Limb (tissue), 2 donors: ENCODE measurements around the gene MT1F.
"Not testable (repeated sequence)": the region's sequence is repeated elsewhere in the genome, so short reads cannot be mapped to it uniquely, and the experiment has no call there.

Source experiments
- DNase-seq, 2 donors: peaks; one replicate each; pipeline ENCODE4 v3.0.0-alpha.2; 2016; ENCODE audit errors: extremely low spot score in 2 of 2

Gene MT1F

GRCh38 chr16:56672761-56673536 is 15.2 kb downstream of the MT1F start:
- DNase-seq, result no peak

GRCh38 chr16:56673921-56674320 is 16.2 kb downstream of the MT1F start:
- no peak for DNase-seq

GRCh38 chr16:56674570-56674969 is 16.8 kb downstream of the MT1F start:
- not testable (repeated sequence) for DNase-seq

- DNase-seq, result no peak
Measured at GRCh38 chr16:56675685-56676210, 18.0 kb downstream of the MT1F start.

- DNase-seq, result no peak
Measured at GRCh38 chr16:56677474-56677873, 19.7 kb downstream of the MT1F start.

- no peak for DNase-seq
Measured at GRCh38 chr16:56679078-56679730, 21.4 kb downstream of the MT1F start.

- DNase-seq, result no peak
Measured at GRCh38 chr16:56679818-56680217, 22.1 kb downstream of the MT1F start.

- peak; percentile 84 to 85 for DNase-seq
Measured at GRCh38 chr16:56681939-56682702, 24.4 kb downstream of the MT1F start, which contains the start of gene MT1X. Gene MT1X, plus strand, starts transcription at chr16:56682470. Its CDS starts 71 bp downstream, at chr16:56682541.

GRCh38 chr16:56682703-56683397 is 25.1 kb downstream of the MT1F start:
- DNase-seq, result no peak

- DNase-seq, result no peak
Measured at GRCh38 chr16:56683424-56684172, 25.8 kb downstream of the MT1F start.

GRCh38 chr16:56684256-56684925 is 26.6 kb downstream of the MT1F start:
- DNase-seq, result no peak

GRCh38 chr16:56684926-56685590 is 27.3 kb downstream of the MT1F start:
- no peak for DNase-seq

GRCh38 chr16:56686758-56687157 is 29.0 kb downstream of the MT1F start:
- no peak for DNase-seq

- no peak for DNase-seq
Measured at GRCh38 chr16:56688762-56689161, 31.0 kb downstream of the MT1F start.

- DNase-seq, result no peak
Measured at GRCh38 chr16:56689171-56689570, 31.4 kb downstream of the MT1F start.

- no peak for DNase-seq
Measured at GRCh38 chr16:56690420-56691122, 32.8 kb downstream of the MT1F start.

- DNase-seq, result no peak
Measured at GRCh38 chr16:56691885-56692284, 34.1 kb downstream of the MT1F start.

GRCh38 chr16:56695246-56695645 is 37.5 kb downstream of the MT1F start:
- no peak for DNase-seq
